ENCODE measurements around the gene ANKMY2.

ANKMY2 gene

DNA sequence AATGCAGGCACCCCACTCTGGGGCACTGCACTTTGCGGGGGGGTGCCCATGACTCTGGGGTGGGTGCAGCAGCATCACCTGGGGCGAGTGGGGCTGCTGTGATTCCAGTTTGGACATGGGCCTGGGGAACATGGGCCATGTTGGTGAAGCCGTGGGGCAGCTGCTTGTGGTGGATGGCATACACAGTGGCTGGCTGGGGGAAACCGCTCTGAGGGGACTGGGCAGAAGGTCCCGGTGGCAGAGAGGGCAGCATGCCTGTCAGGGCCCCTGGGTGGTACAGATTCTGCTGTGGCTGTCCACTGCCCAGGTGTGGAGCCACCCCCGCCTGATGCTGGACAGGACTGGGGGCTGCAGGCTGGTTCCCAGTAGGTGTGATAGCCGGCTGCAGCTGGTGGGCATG, 61.7 kb downstream of the ANKMY2 start:
- H3K27me3 ChIP-seq (ENCODE audit: insufficient read depth, low read length), result no peaks in the 10 kb centered on the region
- no peak overlapping the region for H3K4me3 ChIP-seq (ENCODE audit: low read depth, low read length, poor library complexity, severe bottlenecking)

GRCh38 chr7:16581286-16581685, 64.3 kb downstream of the ANKMY2 start:
- Histone ChIP-seq H3F3A (ENCODE audit: insufficient read depth, low read length) (no peaks in the 10 kb centered on the region), H3K36me3 (ENCODE audit: insufficient read depth, low read length) (no peaks in the 10 kb centered on the region), H3K9me3 (ENCODE audit: low read length) (no peaks in the 10 kb centered on the region), H3K4me1 (ENCODE audit: insufficient read depth, low read length, severe bottlenecking) (no peaks in the 10 kb centered on the region), H3K9me2 (ENCODE audit: low read depth, low read length) (no peaks in the 10 kb centered on the region), H3K27ac (ENCODE audit: low read depth, low read length, poor library complexity, severe bottlenecking) (no peak overlapping the region), H3K4me2 (ENCODE audit: low read length) (no peak overlapping the region), H2AFZ (ENCODE audit: low read length) (no peak overlapping the region), H3K79me2 (ENCODE audit: insufficient read depth, low read length) (no peaks in the 10 kb centered on the region), H3K4me3 (ENCODE audit: low read depth, low read length, poor library complexity, severe bottlenecking) (no peak overlapping the region), H3K9ac (ENCODE audit: low read length) (no peak overlapping the region), H3K27me3 (ENCODE audit: insufficient read depth, low read length) (no peaks in the 10 kb centered on the region), H4K20me1 (ENCODE audit: insufficient read depth, low read length) (no peaks in the 10 kb centered on the region)
- no peak for TF ChIP-seq CTCF (IDR thresholded peaks at IDR 0.05; ENCODE audit: low read length)
- TF ChIP-seq EZH2 (IDR thresholded peaks at IDR 0.05; ENCODE audit: borderline replicate concordance, low read length), result no peak

More for the DNA sequence above, 61.7 kb downstream of the ANKMY2 start:
- no peaks in the 10 kb centered on the region for H3F3A ChIP-seq (ENCODE audit: insufficient read depth, low read length)
- H3K4me2 ChIP-seq (ENCODE audit: low read length), result no peak overlapping the region
- no peaks in the 10 kb centered on the region for H3K79me2 ChIP-seq (ENCODE audit: insufficient read depth, low read length)
- H3K9me2 ChIP-seq (ENCODE audit: low read depth, low read length), result no peaks in the 10 kb centered on the region
- H2AFZ ChIP-seq (ENCODE audit: low read length), result no peak overlapping the region
- H3K36me3 ChIP-seq (ENCODE audit: insufficient read depth, low read length), result no peaks in the 10 kb centered on the region
- TF ChIP-seq CTCF (IDR thresholded peaks at IDR 0.05; ENCODE audit: low read length) (no peak), EZH2 (IDR thresholded peaks at IDR 0.05; ENCODE audit: borderline replicate concordance, low read length) (no peak)
- no peaks in the 10 kb centered on the region for H3K4me1 ChIP-seq (ENCODE audit: insufficient read depth, low read length, severe bottlenecking)
- H3K9me3 ChIP-seq (ENCODE audit: low read length), result no peaks in the 10 kb centered on the region
- no peak overlapping the region for H3K27ac ChIP-seq (ENCODE audit: low read depth, low read length, poor library complexity, severe bottlenecking)
- H3K9ac ChIP-seq (ENCODE audit: low read length), result no peak overlapping the region
- H4K20me1 ChIP-seq (ENCODE audit: insufficient read depth, low read length), result no peaks in the 10 kb centered on the region

- TF ChIP-seq CTCF (IDR thresholded peaks at IDR 0.05; ENCODE audit: low read length) (no peak), EZH2 (IDR thresholded peaks at IDR 0.05; ENCODE audit: borderline replicate concordance, low read length) (no peak)
- H2AFZ ChIP-seq (ENCODE audit: low read length), result no peak overlapping the region
- H3K36me3 ChIP-seq (ENCODE audit: insufficient read depth, low read length), result no peaks in the 10 kb centered on the region
- no peaks in the 10 kb centered on the region for H3K9me3 ChIP-seq (ENCODE audit: low read length)
- H3F3A ChIP-seq (ENCODE audit: insufficient read depth, low read length), result no peaks in the 10 kb centered on the region
- no peak overlapping the region for H3K27ac ChIP-seq (ENCODE audit: low read depth, low read length, poor library complexity, severe bottlenecking)
- H3K79me2 ChIP-seq (ENCODE audit: insufficient read depth, low read length), result no peaks in the 10 kb centered on the region
- 0 out of 2 replicates have a peak, but pooled peaks cover 2% of the 10 kb centered on the region for H3K9me2 ChIP-seq (ENCODE audit: low read depth, low read length)
- H3K27me3 ChIP-seq (ENCODE audit: insufficient read depth, low read length), result no peaks in the 10 kb centered on the region
- no peaks in the 10 kb centered on the region for H4K20me1 ChIP-seq (ENCODE audit: insufficient read depth, low read length)
- H3K4me1 ChIP-seq (ENCODE audit: insufficient read depth, low read length, severe bottlenecking), result no peaks in the 10 kb centered on the region
- no peak overlapping the region for H3K4me3 ChIP-seq (ENCODE audit: low read depth, low read length, poor library complexity, severe bottlenecking)
- no peak overlapping the region for H3K9ac ChIP-seq (ENCODE audit: low read length)
- H3K4me2 ChIP-seq (ENCODE audit: low read length), result no peak overlapping the region
Measured at GRCh38 chr7:16579216-16579615, 66.3 kb downstream of the ANKMY2 start.

All from OCI-LY1 (cell line).